Measurements from ENCODE around the gene TENT5A.
"Not testable (repeated sequence)": the region's sequence is repeated elsewhere in the genome, so short reads cannot be mapped to it uniquely, and the experiment has no call there.

TENT5A gene

GRCh38 chr6:81752084-81752920, at the start of gene TENT5A:
TENT5A (minus strand) TSS chr6:81752681; CDS start chr6:81752141, 540 bp downstream.
- peak; percentile 72 for DNase-seq

- no peak for DNase-seq
Observed at GRCh38 chr6:81801489-81801888, 49.0 kb upstream of the TENT5A start.

DNA sequence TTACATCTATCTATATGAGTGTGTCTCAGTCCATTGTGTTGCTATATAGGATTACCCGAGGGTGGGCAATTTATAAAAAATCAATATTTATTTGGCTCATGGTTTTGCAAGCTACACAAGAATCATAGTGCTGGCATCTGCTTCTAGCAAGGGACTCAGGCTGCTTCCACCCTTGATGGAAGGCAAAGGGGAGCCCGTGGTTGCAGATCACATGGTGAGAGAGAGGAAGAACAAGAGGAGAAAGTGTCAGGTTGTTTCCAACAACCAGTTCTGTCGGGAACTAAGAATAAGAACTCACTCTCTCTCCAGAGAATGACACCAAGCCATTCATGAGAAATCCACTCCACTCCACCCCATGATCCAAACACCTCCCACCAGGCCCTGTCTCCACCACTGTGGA, 48.2 kb upstream of the TENT5A start:
- no peak for DNase-seq

- no peak for DNase-seq
Observed at GRCh38 chr6:81799323-81799722, 46.8 kb upstream of the TENT5A start.

DNA sequence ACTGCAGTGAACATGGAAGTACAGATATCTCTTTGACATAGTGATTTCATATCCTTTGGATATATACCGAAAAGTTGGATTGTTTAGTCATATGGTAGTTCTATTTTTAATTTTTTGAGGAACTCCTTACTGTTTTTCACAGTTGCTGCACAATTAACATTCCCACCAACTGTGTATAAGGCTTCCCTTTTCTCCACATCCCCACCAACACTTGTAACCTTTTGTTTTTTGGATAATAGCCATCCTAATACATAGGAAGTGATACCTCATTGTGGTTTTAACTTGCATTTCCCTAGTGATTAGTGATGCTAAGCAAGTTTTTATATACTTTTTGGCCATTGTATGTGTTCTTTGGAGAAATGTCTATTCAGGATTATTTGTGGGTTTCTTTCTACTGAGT, 45.1 kb upstream of the TENT5A start:
- DNase-seq: no peak

GRCh38 chr6:81795890-81796289, 43.4 kb upstream of the TENT5A start:
- no peak for DNase-seq

DNA sequence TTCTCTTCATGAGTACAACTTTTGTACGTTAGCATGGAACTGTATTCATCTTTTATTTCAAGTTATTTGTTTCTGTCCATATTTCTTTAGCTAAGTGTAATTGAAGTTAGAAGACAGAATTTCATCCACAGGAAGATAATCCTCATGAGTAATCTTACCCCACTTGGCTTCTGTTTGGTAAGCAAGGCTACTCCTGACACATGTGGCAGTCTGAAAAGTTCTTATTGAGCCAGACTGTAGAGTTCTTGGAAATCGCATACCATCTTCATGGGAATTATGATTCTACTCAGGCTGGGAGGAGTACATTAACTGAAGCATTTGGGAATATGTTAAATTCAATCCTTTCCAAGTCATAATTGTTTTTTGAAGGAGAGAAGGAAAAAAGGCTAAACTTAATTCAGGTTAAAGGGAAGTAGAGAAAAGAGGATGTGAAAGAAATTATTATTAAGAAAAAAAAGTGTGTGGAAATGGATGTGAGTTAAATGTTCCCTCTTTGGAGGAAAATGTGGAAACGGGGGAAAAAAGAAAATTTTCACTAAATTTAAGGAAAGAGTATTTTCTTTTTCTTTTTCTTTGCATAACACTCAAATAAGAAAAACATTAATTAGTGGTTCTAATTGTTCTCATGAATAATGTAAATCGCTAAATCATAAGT, 41.5 kb upstream of the TENT5A start:
- no peak for DNase-seq

DNA sequence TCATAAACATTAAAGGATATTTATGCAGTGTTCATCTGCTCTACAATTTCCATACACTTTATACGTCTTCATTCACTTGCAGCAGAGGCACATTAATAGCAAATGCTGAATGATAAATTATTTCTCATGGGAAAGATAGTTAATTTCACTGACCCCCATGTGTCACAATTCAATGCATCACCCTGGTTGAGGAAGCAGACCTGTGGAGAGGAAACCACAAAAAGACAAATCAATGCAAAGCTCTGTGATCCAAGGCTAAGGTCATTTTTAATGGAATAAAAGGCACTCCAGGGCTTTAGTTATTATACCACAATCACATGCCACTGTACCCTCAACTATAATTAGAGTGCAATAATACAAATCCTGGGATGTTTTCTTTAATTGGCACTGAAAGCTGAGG, 40.3 kb upstream of the TENT5A start:
- DNase-seq: no peak

DNA sequence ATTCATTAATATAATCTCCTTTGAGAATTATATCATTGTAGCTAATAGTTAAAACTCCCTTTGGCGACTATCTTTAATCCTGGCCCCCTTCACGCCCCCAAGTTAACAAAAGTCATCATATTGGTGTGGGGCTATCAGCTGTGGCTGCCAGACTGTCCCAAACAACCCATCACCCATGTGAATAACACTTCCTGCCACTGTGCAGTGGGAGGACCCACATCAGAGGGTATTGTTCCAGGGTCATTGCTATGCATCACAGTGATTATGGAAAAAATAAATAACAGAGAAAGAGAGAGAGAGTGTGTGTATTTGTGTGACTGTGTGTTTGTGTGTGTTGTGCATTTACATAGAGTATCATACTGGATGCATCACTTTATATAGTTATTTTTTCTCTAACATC, 39.3 kb upstream of the TENT5A start:
- DNase-seq: no peak

DNA sequence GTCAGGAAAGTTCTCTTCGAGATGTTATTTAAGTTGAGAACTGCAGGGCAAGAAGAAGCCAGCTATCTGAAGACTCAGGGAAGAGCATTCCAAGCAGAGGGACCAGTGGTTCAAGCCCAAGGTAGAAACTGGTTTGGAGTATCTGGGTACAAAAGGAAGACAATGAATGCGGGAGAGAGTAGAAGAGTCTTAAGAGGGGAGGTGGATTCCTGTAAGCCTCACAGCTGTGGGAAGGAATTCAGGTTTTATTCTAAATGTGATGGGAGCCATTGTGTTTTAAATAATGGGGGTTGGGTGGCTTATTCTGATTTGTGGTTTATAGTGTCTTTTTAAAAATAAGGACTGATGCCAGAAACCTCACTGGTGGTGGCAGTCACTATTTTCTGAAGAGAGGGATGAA, 37.6 kb upstream of the TENT5A start:
- no peak for DNase-seq

GRCh38 chr6:81789291-81789690, 36.8 kb upstream of the TENT5A start:
- no peak for DNase-seq

DNA sequence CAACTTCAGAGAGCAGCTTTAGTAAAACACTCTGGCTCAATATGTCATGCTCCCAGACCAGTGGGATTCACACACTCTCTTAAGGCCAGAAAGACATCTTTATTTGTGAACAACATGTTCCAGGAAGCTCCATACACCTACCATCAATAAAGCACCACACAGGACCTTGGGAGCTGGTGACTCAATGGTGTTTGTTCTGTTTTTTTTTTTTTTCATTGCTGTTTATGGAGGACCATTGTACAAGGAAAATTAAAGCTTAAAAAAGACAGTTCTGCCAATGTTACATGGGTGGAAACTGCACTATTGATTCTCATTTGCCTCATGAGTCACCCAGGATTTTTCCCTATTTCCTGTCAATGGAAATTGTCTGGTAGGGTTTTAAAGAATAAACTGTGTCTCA, 36.3 kb upstream of the TENT5A start:
- no peak for DNase-seq

GRCh38 chr6:81787313-81788068, 35.0 kb upstream of the TENT5A start:
- DNase-seq: no peak

GRCh38 chr6:81786150-81786549, 33.7 kb upstream of the TENT5A start:
- DNase-seq: no peak

- no peak for DNase-seq
Observed at GRCh38 chr6:81785377-81785776, 32.9 kb upstream of the TENT5A start.

GRCh38 chr6:81783893-81784292, 31.4 kb upstream of the TENT5A start:
- no peak for DNase-seq

DNA sequence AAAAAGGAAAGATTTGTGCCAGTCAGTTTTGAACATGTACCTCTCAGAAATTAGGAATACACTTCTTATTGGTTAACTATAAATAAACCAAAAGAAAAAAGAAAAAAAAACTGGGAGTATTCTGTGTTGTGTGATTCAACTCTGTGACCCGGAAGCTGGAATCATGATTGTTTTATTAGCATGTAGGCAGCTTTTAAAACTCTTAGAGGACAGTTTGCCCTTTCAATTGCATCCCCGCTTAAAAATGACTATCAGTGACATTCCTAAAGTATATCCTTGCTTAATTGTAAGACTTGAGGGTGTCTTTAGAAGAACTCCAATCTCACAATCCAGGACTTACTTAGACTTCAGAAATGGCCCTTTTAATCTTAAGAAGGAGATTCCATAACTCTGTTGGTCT, 29.1 kb upstream of the TENT5A start:
- no peak for DNase-seq

DNA sequence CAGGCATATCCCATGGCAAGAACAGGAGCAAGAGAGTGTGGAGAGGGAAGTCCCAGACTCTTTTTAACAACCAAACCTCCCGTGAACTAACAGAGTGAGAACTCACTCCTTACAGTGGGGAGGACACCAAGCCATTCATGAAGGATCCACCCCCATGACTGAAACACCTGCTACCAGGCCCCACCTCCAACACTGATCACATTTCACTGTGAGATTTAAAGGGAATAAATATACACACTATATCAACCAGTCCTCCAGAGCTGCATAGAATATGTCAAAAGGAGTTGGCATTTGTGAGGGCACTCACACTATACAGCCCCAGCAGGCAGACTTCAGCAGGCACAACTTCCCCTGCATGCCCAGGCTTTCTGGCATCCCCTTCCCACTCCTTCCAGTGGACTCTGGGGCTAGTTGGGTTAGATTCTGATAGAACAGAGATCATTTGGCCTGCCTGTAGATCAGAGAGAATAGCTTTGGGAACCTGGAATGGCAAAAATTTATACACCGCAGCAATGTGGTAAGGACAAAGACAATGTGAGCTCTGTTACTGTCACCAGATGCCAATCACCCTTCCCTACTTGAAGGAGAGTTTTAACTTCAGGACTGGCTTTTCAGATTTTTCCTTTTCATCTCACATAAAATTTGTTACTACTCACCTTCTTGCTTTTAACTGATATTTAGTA, 25.2 kb upstream of the TENT5A start:
- no peak for DNase-seq

DNA sequence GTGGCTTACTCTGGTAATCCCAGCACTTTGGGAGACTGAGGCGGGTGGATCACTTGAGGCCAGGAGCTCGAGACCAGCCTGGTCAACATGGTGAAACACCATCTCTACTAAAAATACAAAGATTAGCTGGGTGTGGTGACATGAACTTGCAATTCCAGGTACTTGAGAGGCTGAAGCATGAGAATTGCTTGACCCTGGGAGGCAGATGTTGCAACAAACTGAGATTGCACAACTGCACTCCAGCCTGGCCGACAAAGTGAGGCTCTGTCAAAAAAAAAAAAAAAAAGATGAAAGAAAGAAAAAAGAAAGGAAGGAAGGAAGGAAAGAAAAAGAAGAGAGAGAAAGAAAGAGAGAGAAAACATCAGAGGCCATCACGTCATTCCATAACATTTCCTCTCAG, 23.7 kb upstream of the TENT5A start:
- not testable (repeated sequence) for DNase-seq

GRCh38 chr6:81774542-81774941, 22.1 kb upstream of the TENT5A start:
- no peak for DNase-seq

GRCh38 chr6:81773887-81774286, 21.4 kb upstream of the TENT5A start:
- DNase-seq: no peak

DNA sequence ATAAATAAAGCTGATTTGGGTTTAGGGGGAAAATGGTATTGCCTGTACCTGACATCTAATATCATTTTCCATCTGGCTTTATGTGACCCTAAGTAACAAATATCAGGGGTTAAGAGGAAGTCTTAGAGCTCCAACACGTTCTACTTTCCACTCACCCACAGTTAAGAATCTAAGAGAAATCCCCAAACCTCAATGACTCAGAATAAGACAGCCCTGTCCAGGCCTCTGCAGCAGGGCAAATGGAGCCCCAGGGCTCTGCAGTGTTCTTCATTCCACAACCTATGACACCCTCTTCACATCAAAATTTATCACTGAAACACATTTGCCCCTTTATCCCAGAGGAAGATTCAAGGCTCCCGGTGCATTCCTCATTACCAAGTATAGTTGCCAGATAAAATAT, 20.3 kb upstream of the TENT5A start:
- DNase-seq: no peak

DNA sequence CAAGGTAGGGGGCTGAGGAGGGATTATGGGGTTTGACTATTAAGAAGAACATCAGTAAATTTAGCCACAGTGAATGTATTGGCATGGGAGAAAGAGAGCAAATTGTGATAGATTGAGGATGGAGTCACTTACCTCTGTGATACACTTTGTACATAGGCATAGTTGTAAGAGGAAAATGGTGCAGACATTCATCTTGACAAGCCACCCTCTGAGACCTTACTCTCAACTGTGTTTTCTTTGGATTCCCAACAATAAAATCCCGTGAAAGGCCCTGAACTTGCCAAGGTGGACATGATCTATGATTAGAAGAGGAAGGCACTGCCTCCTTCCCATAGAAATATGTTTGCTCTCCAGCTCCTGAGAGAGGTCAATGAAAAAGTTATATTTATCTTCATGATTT, 18.6 kb upstream of the TENT5A start:
- no peak for DNase-seq

All from stimulated activated CD4-positive, alpha-beta T cell treated with anti-CD3 and anti-CD28 coated beads, Interleukin-12 subunit alpha, Interleukin-12 subunit beta, amount 100 ng/mL, for 4 hours (primary cell).